Measurements from ENCODE around the gene EIF3D. TPM values are rescaled to one million over a fixed set of nuclear protein-coding genes. Genes with fewer than 3 reads are reported as not detected.

EIF3D gene
- total and polyA plus RNA-seq, 10 donors, result 194 to 428 (median 228) TPM

DNA sequence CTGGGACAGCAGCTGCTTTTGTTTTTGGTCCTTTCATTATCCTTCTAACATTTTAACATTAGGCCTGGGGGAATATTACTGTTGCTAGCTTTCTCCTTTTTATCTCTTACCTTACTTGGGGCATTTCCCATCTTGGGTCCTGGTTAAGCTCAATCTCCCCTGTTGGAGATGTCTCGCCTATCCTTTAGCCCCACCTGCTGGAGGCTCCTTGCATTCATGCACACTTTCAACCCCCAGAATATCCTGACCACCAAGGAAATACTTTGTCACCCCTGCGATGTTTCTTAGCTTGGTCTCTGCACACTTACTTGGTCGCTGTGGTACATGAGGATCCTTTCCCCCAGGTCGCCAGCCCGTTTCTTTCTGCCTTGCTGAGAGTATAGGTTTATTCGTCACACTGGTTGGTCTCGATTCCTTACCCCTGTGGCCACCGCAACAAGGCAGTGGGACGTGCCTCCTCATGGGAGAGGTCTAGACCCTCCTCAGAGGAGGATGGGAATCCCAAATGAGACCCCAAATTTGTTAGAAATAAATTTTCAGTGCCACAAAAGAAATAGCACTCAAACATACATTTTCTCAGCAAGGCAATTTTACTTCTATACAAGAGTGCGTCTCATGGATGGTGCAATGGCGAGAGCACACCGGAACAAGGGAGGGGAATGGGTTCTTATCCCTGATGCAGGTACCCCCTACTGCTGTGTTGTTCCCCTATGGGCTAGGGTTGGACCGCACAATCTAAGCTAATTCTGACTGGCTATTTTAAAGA lies 42.2 kb downstream of the EIF3D start:
- Histone ChIP-seq H3K4me3 (no peak overlapping the region), H3K36me3 (peaks cover 0 to 45% (median 6%) of the 10 kb centered on the region in 6 donors), H3K27me3 (replicated peaks in 1 of 7) (no peaks in the 10 kb centered on the region), H3K4me1 (peaks cover 0 to 13% (median 9%) of the 10 kb centered on the region in 6 donors), H3K9me3 (peaks cover 0 to 9% (median 0%) of the 10 kb centered on the region in 8 donors), H3K27ac (no peak overlapping the region)
- TF ChIP-seq, protein P1, sequence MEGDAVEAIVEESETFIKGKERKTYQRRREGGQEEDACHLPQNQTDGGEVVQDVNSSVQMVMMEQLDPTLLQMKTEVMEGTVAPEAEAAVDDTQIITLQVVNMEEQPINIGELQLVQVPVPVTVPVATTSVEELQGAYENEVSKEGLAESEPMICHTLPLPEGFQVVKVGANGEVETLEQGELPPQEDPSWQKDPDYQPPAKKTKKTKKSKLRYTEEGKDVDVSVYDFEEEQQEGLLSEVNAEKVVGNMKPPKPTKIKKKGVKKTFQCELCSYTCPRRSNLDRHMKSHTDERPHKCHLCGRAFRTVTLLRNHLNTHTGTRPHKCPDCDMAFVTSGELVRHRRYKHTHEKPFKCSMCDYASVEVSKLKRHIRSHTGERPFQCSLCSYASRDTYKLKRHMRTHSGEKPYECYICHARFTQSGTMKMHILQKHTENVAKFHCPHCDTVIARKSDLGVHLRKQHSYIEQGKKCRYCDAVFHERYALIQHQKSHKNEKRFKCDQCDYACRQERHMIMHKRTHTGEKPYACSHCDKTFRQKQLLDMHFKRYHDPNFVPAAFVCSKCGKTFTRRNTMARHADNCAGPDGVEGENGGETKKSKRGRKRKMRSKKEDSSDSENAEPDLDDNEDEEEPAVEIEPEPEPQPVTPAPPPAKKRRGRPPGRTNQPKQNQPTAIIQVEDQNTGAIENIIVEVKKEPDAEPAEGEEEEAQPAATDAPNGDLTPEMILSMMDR (IDR thresholded peaks at IDR 0.05 in 8 of 11, conservative IDR thresholded peaks at IDR 0.05 in 3 of 11), result peak; percentile 39 to 89 (median 74)
- no peak for TF ChIP-seq POLR2A (IDR thresholded peaks at IDR 0.05)
- peak in 1 of 3 donors; percentile 40 for TF ChIP-seq POLR2AphosphoS5 (IDR thresholded peaks at IDR 0.05)
- DNase-seq, result no peak
- WGBS, 5 donors, result 89 to 94% (median 91%) methylated on average over 13 of the region's 13 CpGs
- intact Hi-C loops (cut with DNase I; ENCODE audit: low total_unique reads), result loop anchor here (10.0 kb wide), 1 partner anchor 302 kb away; no protein-coding TSS in a partner anchor

GRCh38 chr22:36481393-36482168 lies 47.4 kb downstream of the EIF3D start, which contains the start of gene TXN2:
Gene TXN2, minus strand, starts transcription at chr22:36481640. Its CDS starts 803 bp downstream, at chr22:36480837.
- peak within 1 kb of the TSS; percentile 53 to 75 (median 70) for H3K4me3 ChIP-seq
- TF ChIP-seq, protein P1 (IDR thresholded peaks at IDR 0.05 in 8 of 11, conservative IDR thresholded peaks at IDR 0.05 in 3 of 11), result peak in 1 of 11 experiments; percentile 10
- TF ChIP-seq POLR2AphosphoS5 (IDR thresholded peaks at IDR 0.05) (peak; percentile 98 to 99 (median 98)), POLR2A (IDR thresholded peaks at IDR 0.05) (peak in 2 of 3 donors; percentile 55 to 93)
- peaks cover 0 to 38% (median 28%) of the 10 kb centered on the region in 6 donors for H3K36me3 ChIP-seq
- peak; percentile 97 for DNase-seq
- H3K9me3 ChIP-seq, result no peaks in the 10 kb centered on the region
- 0 to 1% (median 1%) methylated on average over 59 to 62 of the region's 62 CpGs for WGBS, 5 donors
- H3K27me3 ChIP-seq (replicated peaks in 1 of 7), result no peaks in the 10 kb centered on the region
- peak within 1 kb of the TSS; percentile 98 to 100 (median 99) for H3K27ac ChIP-seq
- H3K4me1 ChIP-seq, result peaks cover 9 to 50% (median 36%) of the 10 kb centered on the region in 6 donors
- intact Hi-C loops (cut with DNase I; ENCODE audit: low total_unique reads), result loop anchor here (10.0 kb wide), 1 partner anchor 297 kb away; no protein-coding TSS in a partner anchor

- peak overlapping the region; percentile 53 to 75 (median 70) for H3K4me3 ChIP-seq
- 5 to 13% (median 9%) methylated on average over 9 of the region's 9 CpGs for WGBS, 5 donors
- no peaks in the 10 kb centered on the region for H3K9me3 ChIP-seq
- peak overlapping the region; percentile 98 to 100 (median 99) for H3K27ac ChIP-seq
- peaks cover 0 to 45% (median 34%) of the 10 kb centered on the region in 6 donors for H3K36me3 ChIP-seq
- H3K27me3 ChIP-seq (replicated peaks in 1 of 7), result no peaks in the 10 kb centered on the region
- peaks cover 9 to 55% (median 36%) of the 10 kb centered on the region in 6 donors for H3K4me1 ChIP-seq
- TF ChIP-seq, protein P1 (IDR thresholded peaks at IDR 0.05 in 8 of 11, conservative IDR thresholded peaks at IDR 0.05 in 3 of 11), result no peak
- TF ChIP-seq POLR2AphosphoS5 (IDR thresholded peaks at IDR 0.05), result no peak
- no peak for TF ChIP-seq POLR2A (IDR thresholded peaks at IDR 0.05)
- intact Hi-C loops (cut with DNase I; ENCODE audit: low total_unique reads), result loop anchor here (10.0 kb wide), 1 partner anchor 296 kb away; no protein-coding TSS in a partner anchor
- no peak for DNase-seq
These were observed 48.0 kb downstream of the EIF3D start for GRCh38 chr22:36480941-36481392.
